HEK293T (cell line): ENCODE results near the gene KCNH3.
A peak's percentile ranks its signal among the peaks of the same experiment; 100 is the strongest.

Experiments
- CTCF ChIA-PET: fragments of 350-600 bp; formaldehyde crosslinking; extraction: SDS; loops from one replicate; lab custom pipeline; 2021; ENCODE audit warnings: antibody characterized with exemption, inconsistent platforms; lab: Yijun Ruan, JAX
- POLR2A ChIA-PET: fragments of 350-600 bp; formaldehyde crosslinking; extraction: SDS; loops from one replicate; lab custom pipeline; 2020; ENCODE audit warnings: antibody characterized with exemption, inconsistent platforms; lab: Yijun Ruan, JAX
- DNase-seq: peaks from one replicate; pipeline ENCODE4 v3.0.0; 2012; ENCODE audit warnings: mixed read lengths; ENCODE audit errors: extremely low spot score
- ARNT ChIP-seq: fragments of 450-650 bp; IDR thresholded peaks from 2 replicates; pipeline ENCODE4 v1.6.1; 2017; ENCODE audit warnings: mild to moderate bottlenecking
- BHLHE40 ChIP-seq: fragments of 450-650 bp; IDR thresholded peaks from 2 replicates; pipeline ENCODE4 v1.6.1; 2016; ENCODE audit warnings: mild to moderate bottlenecking, moderate library complexity, borderline replicate concordance
- CTBP1 ChIP-seq: fragments of 450-650 bp; IDR thresholded peaks from 2 replicates; pipeline ENCODE4 v1.6.1; 2016; ENCODE audit warnings: borderline replicate concordance
- ELF4 ChIP-seq: fragments of 450-650 bp; IDR thresholded peaks from 2 replicates; pipeline ENCODE4 v1.6.1; 2017; ENCODE audit warnings: antibody characterized with exemption
- FOXA1 ChIP-seq: fragments of 450-650 bp; IDR thresholded peaks from 2 replicates; pipeline ENCODE4 v1.6.1; 2016; ENCODE audit warnings: mild to moderate bottlenecking
- FOXK2 ChIP-seq: fragments of 450-650 bp; IDR thresholded peaks from 2 replicates; pipeline ENCODE4 v1.6.1; 2016; ENCODE audit warnings: mild to moderate bottlenecking
- FOXM1 ChIP-seq: fragments of 450-650 bp; IDR thresholded peaks from 2 replicates; pipeline ENCODE4 v1.6.1; 2017; ENCODE audit warnings: mild to moderate bottlenecking, borderline replicate concordance
- HDGF ChIP-seq: fragments of 450-650 bp; IDR thresholded peaks from 2 replicates; pipeline ENCODE4 v1.6.1; 2017; ENCODE audit warnings: antibody characterized with exemption, borderline replicate concordance
- L3MBTL2 ChIP-seq: fragments of 450-650 bp; conservative IDR thresholded peaks from 2 replicates; pipeline ENCODE4 v1.6.1; 2016; ENCODE audit warnings: mild to moderate bottlenecking
- LEF1 ChIP-seq: fragments of 450-650 bp; IDR thresholded peaks from 2 replicates; pipeline ENCODE4 v1.6.1; 2017; ENCODE audit warnings: mild to moderate bottlenecking, borderline replicate concordance
- NFRKB ChIP-seq: fragments of 450-650 bp; IDR thresholded peaks from 2 replicates; pipeline ENCODE4 v1.6.1; 2016; ENCODE audit warnings: mild to moderate bottlenecking, moderate library complexity
- PKNOX1 ChIP-seq: fragments of 450-650 bp; IDR thresholded peaks from 2 replicates; pipeline ENCODE4 v1.6.1; 2016
- SP1 ChIP-seq: fragments of 450-650 bp; IDR thresholded peaks from 2 replicates; pipeline ENCODE4 v1.6.1; 2017
- SUZ12 ChIP-seq: fragments of 450-650 bp; IDR thresholded peaks from 2 replicates; pipeline ENCODE4 v1.6.1; 2016; ENCODE audit warnings: mild to moderate bottlenecking
- TARDBP ChIP-seq: fragments of 450-650 bp; IDR thresholded peaks from 2 replicates; pipeline ENCODE4 v1.6.1; 2016
- ZNF384 ChIP-seq: fragments of 450-650 bp; IDR thresholded peaks from 2 replicates; pipeline ENCODE4 v1.6.1; 2016

KCNH3 gene

GRCh38 chr12:49567302-49567610 lies 28.4 kb downstream of the KCNH3 start:
- POLR2A ChIA-PET: interaction anchor here (1.0 to 1.7 kb wide), 6 partner anchors 10 to 200 kb away, joined by 3 to 12 read pairs (median 4); partner anchors contain the start of gene SPATS2
- no peak for DNase-seq
- TF ChIP-seq ZNF384 (no peak), L3MBTL2 (no peak), FOXK2 (no peak), FOXA1 (no peak), LEF1 (no peak), HDGF (no peak), ELF4 (no peak), SUZ12 (no peak)
- CTCF ChIA-PET: interaction anchor here (0.6 to 1.2 kb wide), 2 partner anchors 14 to 110 kb away, joined by 3 to 4 read pairs; no protein-coding TSS in a partner anchor

GRCh38 chr12:49567611-49568441 lies 29.0 kb downstream of the KCNH3 start, which contains the start of gene MCRS1:
TSS of gene MCRS1 (minus strand) at chr12:49568142. CDS start at chr12:49566731, 1,411 bp downstream.
- CTCF ChIA-PET: interaction anchor here (0.6 kb wide), 1 partner anchor 111 kb away, joined by 4 read pairs; no protein-coding TSS in a partner anchor
- no peak for TF ChIP-seq LEF1
- no peak for TF ChIP-seq ARNT
- no peak for TF ChIP-seq FOXK2
- no peak for TF ChIP-seq ZNF384
- no peak for TF ChIP-seq NFRKB
- TF ChIP-seq ELF4: peak; percentile 82
- no peak for TF ChIP-seq TARDBP
- TF ChIP-seq SUZ12: no peak
- peak; percentile 19; the same call in 1 of the 2 replicates for TF ChIP-seq PKNOX1
- TF ChIP-seq CTBP1: no peak
- TF ChIP-seq L3MBTL2: peak; percentile 85
- no peak for TF ChIP-seq FOXM1
- no peak for TF ChIP-seq HDGF
- no peak for TF ChIP-seq BHLHE40
- no peak for TF ChIP-seq SP1
- no peak for TF ChIP-seq FOXA1
- DNase-seq: peak; percentile 94
- POLR2A ChIA-PET: interaction anchor here (1.0 to 1.7 kb wide), 6 partner anchors 10 to 201 kb away, joined by 3 to 12 read pairs (median 4); partner anchors contain the start of gene SPATS2

GRCh38 chr12:49568442-49569162 lies 29.8 kb downstream of the KCNH3 start:
- DNase-seq: peak; percentile 33
- CTCF ChIA-PET: interaction anchor here (0.7 kb wide), 1 partner anchor 107 kb away, joined by 5 read pairs; no protein-coding TSS in a partner anchor
- TF ChIP-seq HDGF: no peak
- no peak for TF ChIP-seq ZNF384
- no peak for TF ChIP-seq FOXM1
- peak; percentile 79 for TF ChIP-seq PKNOX1
- POLR2A ChIA-PET: no interaction called here

GRCh38 chr12:49577589-49578315 lies 38.9 kb downstream of the KCNH3 start:
- no peak for DNase-seq
- no peak for TF ChIP-seq PKNOX1
- no peak for TF ChIP-seq ZNF384
- TF ChIP-seq SUZ12: no peak
- no peak for TF ChIP-seq L3MBTL2
- no peak for TF ChIP-seq SP1
- TF ChIP-seq TARDBP: no peak
- ChIA-PET CTCF (interaction anchor here (0.6 to 1.4 kb wide), 2 partner anchors 41 to 219 kb away, joined by 3 to 4 read pairs; no protein-coding TSS in a partner anchor), POLR2A (interaction anchor here (1.0 to 2.1 kb wide), 3 partner anchors 10 to 255 kb away, joined by 3 to 5 read pairs (median 3); partner anchors contain the start of genes SPATS2 and TROAP)

GRCh38 chr12:49578471-49579112 lies 39.8 kb downstream of the KCNH3 start:
- CTCF ChIA-PET: interaction anchor here (0.8 to 1.4 kb wide), 2 partner anchors 25 to 219 kb away, joined by 3 to 4 read pairs; no protein-coding TSS in a partner anchor
- POLR2A ChIA-PET: interaction anchor here (0.7 to 2.1 kb wide), 3 partner anchors 212 to 256 kb away, joined by 3 to 5 read pairs (median 3); partner anchors contain the start of genes SPATS2 and TROAP

More at GRCh38 chr12:49578471-49579112, 39.8 kb downstream of the KCNH3 start:
- no peak for TF ChIP-seq CTBP1
- TF ChIP-seq SUZ12: no peak
- no peak for TF ChIP-seq ELF4
- no peak for TF ChIP-seq ARNT
- TF ChIP-seq ZNF384: no peak
- no peak for TF ChIP-seq SP1
- TF ChIP-seq FOXK2: no peak
- TF ChIP-seq FOXM1: no peak
- TF ChIP-seq NFRKB: no peak
- TF ChIP-seq PKNOX1: no peak
- TF ChIP-seq LEF1: no peak
- no peak for TF ChIP-seq FOXA1
- no peak for TF ChIP-seq TARDBP
- no peak for TF ChIP-seq HDGF
- TF ChIP-seq BHLHE40: no peak
- no peak for DNase-seq
